HG02870 (cell line): ENCODE measurements around the gene SPINK4.

Experiments
- ATAC-seq: cut with Tn5 transposase; IDR thresholded peaks from one replicate; pipeline ENCODE4 v1.9.1; 2021; ENCODE audit warnings: mild to moderate bottlenecking, moderate library complexity; ENCODE audit not compliant: unreplicated experiment

SPINK4 gene, protein sequence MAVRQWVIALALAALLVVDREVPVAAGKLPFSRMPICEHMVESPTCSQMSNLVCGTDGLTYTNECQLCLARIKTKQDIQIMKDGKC

DNA sequence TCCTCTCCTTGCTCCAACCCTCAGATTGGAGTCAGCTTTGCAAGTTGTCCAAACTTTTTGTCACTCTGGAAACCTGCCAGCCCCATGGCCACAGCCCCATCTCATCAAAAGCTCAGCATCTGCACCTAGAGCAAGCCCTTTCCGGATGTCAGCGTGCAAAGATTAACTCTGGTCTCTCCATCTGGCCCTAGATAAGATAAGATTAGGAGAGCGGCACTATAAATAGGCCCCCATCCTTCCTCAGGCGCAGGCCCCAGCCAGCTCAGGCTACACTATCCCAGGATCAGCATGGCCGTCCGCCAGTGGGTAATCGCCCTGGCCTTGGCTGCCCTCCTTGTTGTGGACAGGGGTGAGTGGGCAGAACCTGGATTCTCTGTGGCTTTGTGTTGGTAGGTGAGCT, at the start of gene SPINK4:
Gene SPINK4, plus strand, starts transcription at position 247 of the 400 bp plus-strand sequence. Its CDS starts 42 bp downstream, at position 289.
- no peak for ATAC-seq

DNA sequence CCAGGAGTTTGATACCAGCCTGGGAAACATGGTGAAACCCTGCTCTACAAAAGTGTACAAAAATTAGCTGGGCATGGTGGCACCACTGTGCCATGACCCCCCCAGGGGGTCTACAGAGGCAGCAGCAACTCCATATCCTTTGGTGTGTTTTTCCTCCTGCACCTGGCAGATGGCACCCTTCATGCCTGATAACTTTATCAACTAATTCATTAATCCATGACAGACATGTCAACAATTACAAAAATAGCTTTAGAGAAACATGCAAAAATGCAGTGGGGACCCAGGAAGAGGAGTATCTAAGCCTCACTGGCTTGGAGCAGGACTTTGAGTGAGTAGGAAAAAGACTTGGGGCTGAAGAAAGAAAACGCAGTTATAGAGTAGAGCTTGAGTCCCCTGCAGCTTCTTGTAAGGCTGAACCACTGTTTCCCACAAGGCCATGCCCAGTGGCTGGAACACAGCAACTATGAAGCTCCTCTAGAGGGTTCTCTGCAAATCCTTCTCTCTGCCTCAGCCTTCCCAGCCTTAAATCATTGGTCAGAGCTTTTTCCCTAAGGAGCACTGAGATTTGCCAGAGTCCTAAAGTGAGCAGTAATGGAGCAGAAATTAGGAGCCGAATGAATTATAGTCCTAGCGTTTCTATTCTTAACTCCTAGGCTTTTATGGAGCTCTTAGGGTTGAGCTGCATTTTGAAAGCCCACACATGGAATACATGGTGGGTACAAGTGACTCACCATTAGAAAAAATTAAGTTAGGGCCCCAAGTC, 47.3 kb upstream of the SPINK4 start:
- ATAC-seq: no peak

DNA sequence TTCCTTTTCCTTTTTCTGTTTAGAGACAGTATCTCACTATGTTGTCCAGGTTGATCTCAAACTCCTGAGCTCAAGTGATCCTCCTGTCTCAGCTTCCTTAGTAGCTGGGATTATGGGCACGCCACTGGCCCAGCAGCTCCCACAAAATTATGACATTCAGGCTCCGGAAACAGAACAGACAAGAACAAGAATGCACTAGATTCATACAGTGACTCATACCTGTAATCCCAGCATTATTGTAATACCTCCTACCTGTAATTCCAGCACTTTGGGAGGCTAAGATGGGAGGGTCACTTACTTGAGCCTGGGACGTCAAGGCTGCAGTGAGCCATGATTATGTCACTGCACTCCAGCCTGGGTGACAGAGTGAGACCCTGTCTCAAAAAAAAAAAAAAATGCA, 46.1 kb upstream of the SPINK4 start:
- ATAC-seq: no peak

DNA sequence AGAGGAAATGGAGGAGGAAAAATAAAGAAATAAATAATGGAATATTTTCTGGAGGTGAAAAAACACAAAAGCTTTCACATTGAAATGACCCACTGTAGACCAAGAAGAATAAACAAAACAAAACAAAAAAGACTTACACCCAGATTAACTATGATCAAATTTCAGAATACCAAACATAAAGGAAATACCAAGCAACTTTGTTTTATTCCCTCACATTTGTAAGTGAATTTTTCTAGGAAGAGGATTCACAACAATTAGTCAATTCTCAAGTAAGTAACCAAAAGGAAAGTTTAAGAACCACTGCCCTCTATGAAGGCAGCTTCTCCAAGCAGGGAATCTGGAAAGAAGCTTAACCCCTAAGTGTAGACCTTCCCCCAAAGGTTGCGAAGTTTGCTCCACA, 43.2 kb upstream of the SPINK4 start:
- no peak for ATAC-seq

DNA sequence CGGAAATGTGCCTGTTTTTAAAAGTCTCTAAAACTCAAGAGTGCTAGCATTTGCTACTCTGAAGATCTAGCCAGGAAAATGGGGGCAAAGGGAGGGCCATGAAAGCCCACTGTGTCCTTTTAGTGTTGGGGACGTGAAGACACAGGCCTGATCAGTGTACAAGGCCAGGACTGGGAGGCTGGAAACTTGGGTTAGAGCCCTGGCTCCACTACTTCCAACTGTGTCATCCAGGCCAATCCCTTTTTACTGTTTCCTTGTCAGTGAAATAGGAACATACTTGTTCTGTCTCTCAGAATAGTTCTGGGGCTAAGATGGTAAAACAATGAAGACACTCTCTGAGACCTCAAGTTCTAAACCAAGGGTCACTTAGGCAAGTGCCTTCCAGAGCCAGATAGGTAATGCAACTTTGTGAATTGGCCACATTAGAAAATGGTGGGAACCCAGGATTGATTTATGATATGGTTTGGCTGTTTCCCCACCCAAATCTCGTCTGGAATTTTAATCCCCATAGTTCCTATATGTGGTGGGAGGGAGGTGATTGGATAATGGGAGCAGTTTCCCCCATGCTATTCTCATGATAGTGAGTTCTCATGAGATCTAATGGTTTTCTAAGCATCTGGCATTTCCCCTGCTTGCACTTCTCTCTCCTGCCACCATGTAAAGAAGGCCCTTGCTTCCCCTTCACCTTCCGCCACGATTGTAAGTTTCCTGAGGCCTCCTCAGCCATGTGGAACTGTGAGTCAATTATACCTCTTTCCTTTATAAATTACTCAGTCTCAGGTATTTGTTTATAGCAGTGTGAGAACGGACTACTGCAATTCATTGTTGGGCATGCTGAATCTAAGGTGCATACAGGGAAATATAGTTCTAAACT, 42.5 kb upstream of the SPINK4 start:
- no peak for ATAC-seq

DNA sequence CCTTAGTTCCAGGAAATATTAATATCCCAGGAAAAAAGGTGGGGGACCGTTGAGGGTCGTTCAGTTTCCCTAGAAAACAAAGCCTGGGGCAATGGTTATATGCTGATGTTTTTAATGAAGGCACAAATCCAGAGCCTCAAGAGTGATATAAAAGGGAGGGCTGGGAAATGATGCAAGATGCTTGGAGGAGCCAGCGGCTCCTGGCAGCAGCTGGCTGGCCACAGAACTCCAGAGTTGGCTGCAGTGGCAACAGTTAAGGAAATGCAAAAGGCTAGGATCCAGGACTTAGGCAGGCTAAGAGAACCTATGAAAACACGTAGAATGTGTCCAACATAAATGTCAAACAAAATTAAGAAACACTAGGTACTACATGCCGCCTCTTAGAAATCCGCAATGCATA, 41.8 kb upstream of the SPINK4 start:
- no peak for ATAC-seq

DNA sequence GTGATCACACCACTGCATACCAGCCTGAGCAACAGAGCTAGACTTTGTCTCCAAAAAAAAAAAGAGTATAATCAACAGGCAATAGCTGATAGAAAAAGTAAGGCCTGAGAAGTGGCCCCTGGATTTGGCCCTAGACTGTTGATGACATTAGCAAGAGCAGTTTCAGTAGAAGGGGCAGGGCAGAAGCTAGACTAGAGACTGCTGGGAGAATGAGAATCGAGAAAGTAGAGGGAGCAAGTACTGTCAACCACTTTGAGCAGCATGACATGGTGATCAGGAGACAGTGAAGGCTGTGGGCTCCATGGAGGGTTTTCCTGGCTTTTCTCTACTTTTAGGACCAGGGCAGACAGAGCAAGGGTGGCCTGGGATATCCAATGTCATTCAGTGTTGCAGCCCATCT, 37.9 kb upstream of the SPINK4 start:
- peak; percentile 50 for ATAC-seq

GRCh38 chr9:33202552-33203201, 37.3 kb upstream of the SPINK4 start:
- peak; percentile 98 for ATAC-seq

DNA sequence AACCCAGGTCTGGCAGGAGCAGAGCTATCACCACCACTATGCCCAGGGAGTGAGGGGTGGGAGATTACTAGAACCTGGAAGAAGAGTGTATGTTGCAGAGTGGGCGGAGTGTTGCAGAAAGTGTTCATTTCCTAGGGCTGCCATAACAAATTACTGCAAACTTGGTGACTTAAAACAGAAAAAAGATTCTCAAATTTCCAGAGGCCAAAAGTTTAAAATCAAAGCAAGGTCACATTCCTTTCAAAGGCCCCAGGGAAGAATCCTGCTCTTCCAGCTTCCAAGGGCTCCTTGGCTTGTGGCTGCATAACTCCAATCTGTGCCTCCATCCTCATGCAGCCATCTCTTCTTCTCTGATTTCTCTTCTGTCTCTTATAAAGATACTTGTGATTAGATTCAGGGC, 30.6 kb upstream of the SPINK4 start:
- no peak for ATAC-seq

DNA sequence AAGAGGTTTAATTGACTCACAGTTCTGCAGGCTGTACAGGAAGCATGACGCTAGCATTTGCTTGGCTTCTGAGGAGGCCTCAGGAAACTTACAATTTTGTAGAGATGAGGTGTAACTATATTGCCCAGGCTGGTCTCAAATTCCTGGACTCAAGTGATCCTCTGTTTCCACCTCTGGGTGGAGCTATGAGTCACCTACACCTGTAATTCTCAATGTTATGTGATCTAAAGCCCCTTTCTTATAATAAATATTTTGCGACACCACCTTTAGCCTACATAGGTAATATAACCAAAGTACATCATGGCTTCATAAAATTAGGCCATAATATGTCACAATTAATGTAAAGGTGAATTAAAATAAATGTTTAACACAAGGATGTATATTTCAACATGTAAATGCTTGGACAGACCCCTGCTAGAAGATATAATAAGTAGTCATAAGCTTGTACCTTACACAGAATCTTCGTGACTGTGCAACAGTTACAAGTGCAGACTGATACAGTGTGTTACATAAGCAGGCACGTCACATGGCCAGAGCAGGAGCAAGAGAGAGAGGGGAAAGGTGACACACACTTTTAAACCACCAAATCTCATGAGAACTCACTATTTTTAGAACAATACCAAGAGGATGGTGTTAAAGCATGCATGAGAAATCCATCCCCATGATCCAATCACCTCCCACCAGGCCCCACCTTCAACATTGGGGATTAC, 29.8 kb upstream of the SPINK4 start:
- no peak for ATAC-seq

DNA sequence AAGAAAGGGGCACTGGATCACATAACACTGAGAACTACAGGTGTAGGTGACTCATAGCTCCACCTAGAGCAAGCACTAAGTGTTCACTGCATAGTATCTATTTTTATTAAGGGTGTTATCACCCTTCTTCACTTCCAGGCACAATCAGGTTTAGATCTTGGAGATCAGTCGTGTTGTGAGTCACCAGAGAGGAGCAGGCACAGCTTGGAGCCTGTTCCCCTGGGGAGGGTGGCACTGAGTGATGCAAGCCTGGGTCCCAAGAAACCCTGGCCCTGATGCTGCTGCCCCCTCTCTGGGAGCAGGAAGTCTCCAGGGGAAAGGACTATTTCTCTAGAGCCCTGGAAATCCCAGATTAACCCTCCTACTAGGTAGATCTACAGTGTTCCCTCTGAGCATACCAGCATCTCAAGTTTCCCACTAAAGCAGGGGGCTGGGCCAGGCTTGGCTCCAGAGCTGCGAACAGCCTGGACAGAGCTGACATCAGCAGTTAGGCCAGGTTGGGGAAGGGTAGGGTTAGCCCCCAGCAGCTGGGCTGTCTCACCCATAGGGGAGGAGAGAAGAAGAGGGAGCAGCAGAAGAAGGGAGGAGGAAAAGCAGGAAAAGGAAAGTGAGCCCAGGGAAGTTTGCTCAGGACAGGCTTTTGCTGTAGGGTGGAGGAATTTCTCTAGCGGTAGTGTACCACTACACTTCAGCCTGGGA, 28.1 kb upstream of the SPINK4 start:
- ATAC-seq: no peak

DNA sequence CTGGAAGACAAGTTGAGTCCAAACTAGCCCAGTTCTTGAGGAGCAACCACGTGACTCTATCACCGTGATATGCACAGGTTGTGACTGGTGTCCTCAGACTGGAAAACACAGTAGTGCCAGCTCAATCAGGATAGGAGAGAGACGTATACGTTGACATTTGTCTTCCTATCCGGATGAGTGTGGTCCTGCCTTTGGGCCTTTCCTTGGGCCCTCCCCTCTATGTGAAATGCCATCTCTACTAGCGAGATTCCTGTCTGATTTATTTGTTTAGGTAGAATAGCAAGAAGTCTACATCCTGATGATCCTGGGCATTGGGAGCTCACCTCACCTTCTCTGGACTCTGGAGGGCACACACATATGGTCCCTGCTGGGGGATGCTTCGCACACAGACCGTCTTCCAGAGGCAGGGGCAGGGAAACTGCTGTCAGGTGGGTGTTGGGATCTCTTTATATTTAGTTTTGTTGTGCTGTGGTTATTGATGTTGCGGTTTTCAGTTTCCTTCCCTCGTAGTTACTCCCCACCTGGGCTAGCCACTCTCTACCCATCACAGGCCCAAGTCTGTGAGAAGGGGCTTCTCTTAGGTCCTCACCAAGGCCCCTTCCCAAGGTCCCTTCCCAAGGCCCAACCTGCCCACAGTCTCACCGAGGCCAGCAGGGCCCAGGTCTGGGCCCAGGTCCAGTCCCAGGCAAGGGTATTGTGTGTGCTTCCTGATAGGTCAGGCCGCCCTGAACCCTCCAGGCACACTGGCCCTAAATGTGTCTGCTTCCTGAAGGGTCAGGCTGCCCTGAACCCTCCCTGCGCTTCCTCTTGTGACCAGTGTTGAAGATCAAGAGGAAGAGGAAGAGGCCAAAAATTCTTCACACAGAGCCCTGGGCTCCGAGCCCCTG, 19.0 kb upstream of the SPINK4 start:
- no peak for ATAC-seq

DNA sequence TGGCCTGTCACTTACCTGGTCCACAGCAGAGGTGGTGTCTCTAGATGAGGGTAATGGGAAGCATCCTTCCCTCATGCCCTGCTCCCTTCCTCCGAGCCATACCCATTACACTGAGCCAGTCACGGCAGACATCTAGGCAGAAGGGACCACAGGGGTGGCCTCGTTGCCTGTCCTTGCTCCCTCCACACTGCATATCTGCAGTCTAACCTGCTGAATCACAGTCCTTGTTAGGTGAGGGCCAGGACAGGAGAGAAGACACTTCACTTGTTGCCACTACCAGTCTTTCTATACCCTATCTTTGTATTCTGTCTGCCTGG, 18.4 kb upstream of the SPINK4 start:
- no peak for ATAC-seq

- no peak for ATAC-seq
These were observed 17.9 kb upstream of the SPINK4 start for GRCh38 chr9:33222031-33222430.

- ATAC-seq: no peak
These were observed 16.3 kb upstream of the SPINK4 start for GRCh38 chr9:33223696-33224095.

- ATAC-seq: no peak
These were observed 14.4 kb upstream of the SPINK4 start for GRCh38 chr9:33225319-33226147.

DNA sequence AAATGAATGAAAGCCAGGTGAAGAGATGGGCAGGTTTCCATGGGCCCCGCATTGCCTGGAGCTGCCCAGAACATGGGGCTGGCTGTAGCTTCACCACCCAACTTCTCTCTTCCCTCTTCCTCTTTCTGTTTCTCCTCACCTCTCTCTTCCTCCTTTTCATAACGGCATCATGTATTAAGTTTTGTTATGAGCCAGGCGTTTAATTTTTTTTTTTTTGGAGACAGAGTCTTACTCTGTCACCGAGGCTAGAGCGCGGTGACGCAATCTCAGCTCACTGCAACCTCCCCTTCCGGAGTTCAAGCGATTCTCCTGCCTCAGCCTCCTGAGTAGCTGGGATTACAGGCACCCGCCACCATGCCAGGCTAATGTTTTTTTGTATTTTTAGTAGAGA, 13.0 kb upstream of the SPINK4 start:
- ATAC-seq: peak; percentile 67

- ATAC-seq: no peak
These were observed 12.2 kb upstream of the SPINK4 start for GRCh38 chr9:33227741-33228140.

DNA sequence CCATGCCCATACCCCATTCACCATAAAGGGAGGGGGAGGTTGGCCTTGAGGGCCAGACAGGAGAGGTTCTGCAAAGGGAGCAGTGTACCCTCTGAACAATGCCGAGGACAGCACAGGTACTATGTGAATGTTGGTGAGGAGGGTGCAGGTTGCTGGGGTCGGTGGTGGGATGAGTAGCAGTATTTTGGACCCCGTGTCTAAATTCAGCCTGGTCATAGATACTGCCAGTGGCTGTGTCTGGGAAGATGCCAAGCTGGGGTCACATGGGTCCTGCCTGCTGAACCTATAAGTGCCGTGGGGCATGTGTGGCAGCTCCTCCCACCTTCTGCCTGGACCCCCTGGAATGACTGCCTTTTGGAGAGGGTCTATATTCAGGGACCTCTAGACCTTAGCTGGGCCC, 11.4 kb upstream of the SPINK4 start:
- ATAC-seq: no peak
